Lung (tissue), 12 donors: ENCODE results near the gene PFKFB2. TPM values are rescaled to one million over a fixed set of nuclear protein-coding genes. Genes with fewer than 3 reads are reported as not detected.

Experiments used
- ATAC-seq: fragments of 200-7000 bp; cut with Tn5 transposase; one replicate; pipeline ENCODE4 v1.9.1; 2020; ENCODE audit warnings: moderate number of reproducible peaks; ENCODE audit not compliant: insufficient read depth, low FRiP score
- DNase-seq, 3 donors: peaks; one replicate each; pipeline ENCODE4 v3.0.0-alpha.2; 2013 to 2017
- H3K27ac ChIP-seq, 2 donors: one replicate each; pipeline ENCODE4 v1.5.1; 2013; ENCODE audit warnings: mild to moderate bottlenecking in 2 of 2, moderate library complexity in 2 of 2, control low read depth in 1 of 2, inconsistent platforms in 1 of 2, low read depth in 1 of 2, low read length in 1 of 2
- H3K27me3 ChIP-seq, 3 donors: one replicate each; pipeline ENCODE4 v1.5.1; 2013; ENCODE audit warnings: low read length in 2 of 3; ENCODE audit not compliant: control insufficient read depth in 3 of 3, insufficient read depth in 3 of 3
- H3K36me3 ChIP-seq, 4 donors: one replicate each; pipeline ENCODE4 v1.5.1; 2013; ENCODE audit warnings: low read length in 4 of 4, mild to moderate bottlenecking in 1 of 4, moderate library complexity in 1 of 4; ENCODE audit not compliant: control insufficient read depth in 4 of 4, insufficient read depth in 4 of 4
- H3K4me1 ChIP-seq, 5 donors: one replicate each; pipeline ENCODE4 v1.5.1; 2013; ENCODE audit warnings: low read length in 5 of 5, mild to moderate bottlenecking in 2 of 5, moderate library complexity in 1 of 5; ENCODE audit not compliant: control insufficient read depth in 5 of 5, insufficient read depth in 5 of 5
- H3K4me3 ChIP-seq: one replicate; pipeline ENCODE4 v1.5.1; 2013; ENCODE audit warnings: mild to moderate bottlenecking, control low read depth, moderate library complexity
- H3K9ac ChIP-seq, 2 donors: one replicate each; pipeline ENCODE4 v1.5.1; 2013; ENCODE audit warnings: low read length in 2 of 2, control low read depth in 1 of 2; ENCODE audit not compliant: insufficient read depth in 1 of 2
- H3K9me3 ChIP-seq, 4 donors: one replicate each; pipeline ENCODE4 v1.5.1; 2013; ENCODE audit warnings: low read length in 3 of 4, mild to moderate bottlenecking in 1 of 4, moderate library complexity in 1 of 4; ENCODE audit not compliant: control insufficient read depth in 4 of 4, insufficient read depth in 3 of 4
- CTCF ChIP-seq: IDR thresholded peaks from 2 replicates; pipeline ENCODE4 v1.5.1; 2012; ENCODE audit warnings: mild to moderate bottlenecking; ENCODE audit errors: control extremely low read depth, extremely low read depth
- WGBS, 2 donors: extraction: QIAGEN DNeasy Blood & Tissue Kit; methylation state at CpG; one replicate each; pipeline ENCODE4 v1.1.7; 2013; 5-methylcytosine and 5-hydroxymethylcytosine counted together
- polyA plus RNA-seq, 2 donors: library from polyadenylated mRNA; stranded (reverse); fragments of 200-250 nt; gene quantifications; one replicate each; pipeline ENCODE4 v1.2.1, GENCODE V29; 2013
- total RNA-seq, 2 donors: library from RNA; depleted of rRNA in 1 of 2; stranded (reverse); fragments of >200 nt in 1 of 2; gene quantifications; one replicate each; pipeline ENCODE4 v1.2.1, GENCODE V29; 2014 to 2021
- donor health status: control.
- donor health status: control.
- donor health status: Bipolar disorder and iron deficiency.
- donor health status: healthy.
- donor health status: DM: yes; HTN: yes; CAD: no.

Gene PFKFB2
- total and polyA plus RNA-seq, 4 donors, result 19.9 to 52.3 (median 39.6) TPM

DNA sequence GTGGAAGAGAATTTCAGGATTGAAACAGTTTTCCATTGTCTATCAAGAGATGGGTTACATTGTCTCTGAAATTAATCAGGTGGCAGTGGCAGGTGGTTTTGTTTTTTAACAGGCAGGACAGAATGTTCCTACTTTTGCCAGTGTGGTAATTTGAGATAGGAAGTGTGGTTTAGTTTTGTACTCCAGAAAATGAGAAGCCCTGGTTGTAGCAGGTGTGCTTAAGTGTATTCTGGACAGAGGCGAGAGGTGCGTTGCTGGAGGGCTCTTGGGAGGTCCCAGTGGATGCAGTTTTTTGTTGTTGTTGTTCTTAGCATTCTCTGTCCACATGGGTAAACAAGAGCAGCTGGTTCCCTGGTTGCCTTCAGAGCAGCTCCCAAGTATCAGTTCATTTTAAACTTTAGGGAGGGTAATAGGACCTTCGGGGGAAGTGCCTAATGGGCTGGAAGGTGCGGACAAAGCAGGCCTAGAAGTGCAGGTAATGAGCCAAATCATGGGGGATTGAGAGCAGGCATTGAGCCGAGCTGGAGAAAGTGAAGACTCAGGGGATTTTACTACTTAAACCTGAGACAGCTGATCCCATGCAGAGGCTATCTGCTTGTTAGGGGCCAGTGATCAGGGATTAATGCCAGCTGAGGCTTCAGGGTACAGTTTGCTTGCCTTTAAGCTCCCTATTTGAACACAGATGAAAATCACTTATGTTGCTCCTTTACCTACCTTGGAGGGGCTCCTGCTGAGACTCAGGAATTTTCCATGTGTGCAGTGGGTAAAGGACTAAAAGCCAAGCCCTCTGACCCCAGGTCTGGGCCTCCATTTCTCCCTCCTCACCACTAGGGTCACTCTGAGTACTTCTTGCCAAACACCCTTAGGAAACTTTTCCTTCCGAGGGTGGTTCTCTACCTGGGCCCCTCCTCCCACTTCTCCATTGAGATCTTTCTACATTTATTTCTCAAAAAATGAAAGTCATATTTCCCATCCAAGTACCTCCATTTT is 6.1 kb downstream of the PFKFB2 start:
- H3K36me3 ChIP-seq, result peaks cover 0 to 19% (median 16%) of the 10 kb centered on the region in 4 donors
- 47 to 67% methylated on average over 6 of the region's 6 CpGs for WGBS, 2 donors
- DNase-seq (no peak), ATAC-seq (no peak)
- no peak for TF ChIP-seq CTCF
- peaks cover 0 to 5% (median 0%) of the 10 kb centered on the region in 5 donors for H3K4me1 ChIP-seq
- H3K9me3 ChIP-seq, result no peaks in the 10 kb centered on the region
- H3K27me3 ChIP-seq, result no peaks in the 10 kb centered on the region
- H3K27ac ChIP-seq, result peak overlapping the region; percentile 55 to 77
- peak overlapping the region in 1 of 2 donors; percentile 5 for H3K9ac ChIP-seq
- H3K4me3 ChIP-seq, result no peak overlapping the region

DNA sequence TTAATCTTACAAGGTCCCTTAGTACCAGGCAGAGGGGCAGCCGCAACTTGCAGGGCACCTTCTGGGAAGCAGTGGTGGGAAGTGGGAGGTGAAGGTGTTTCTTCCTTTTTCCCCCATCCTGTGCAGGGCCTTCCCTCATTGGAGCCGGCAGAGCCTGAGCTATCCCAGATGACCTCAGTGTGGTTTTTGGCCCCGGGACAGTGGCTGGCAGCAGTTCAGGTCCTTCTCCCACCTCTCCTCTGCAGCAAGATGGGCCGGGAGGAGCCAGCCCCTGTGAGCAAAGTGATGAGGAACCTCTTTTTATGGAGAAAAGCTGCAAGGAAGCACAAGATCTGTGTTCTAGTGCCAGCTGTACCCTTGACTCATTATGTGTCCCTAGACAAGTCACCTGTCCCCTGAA is 6.8 kb downstream of the PFKFB2 start:
- Histone ChIP-seq H3K36me3 (peaks cover under 1 to 20% (median 16%) of the 10 kb centered on the region in 4 donors), H3K4me3 (no peak overlapping the region), H3K27ac (peak overlapping the region in 1 of 2 donors; percentile 77), H3K9me3 (no peaks in the 10 kb centered on the region), H3K4me1 (peaks cover 0 to 5% (median 0%) of the 10 kb centered on the region in 5 donors), H3K9ac (peak overlapping the region in 1 of 2 donors; percentile 5), H3K27me3 (no peaks in the 10 kb centered on the region)
- no peak for DNase-seq
- WGBS, 2 donors, result 30 to 59% methylated on average over 4 of the region's 4 CpGs
- ATAC-seq, result no peak
- no peak for TF ChIP-seq CTCF

- H3K27ac ChIP-seq, result no peak overlapping the region
- H3K36me3 ChIP-seq, result peaks cover 4 to 22% (median 16%) of the 10 kb centered on the region in 4 donors
- no peak overlapping the region for H3K4me3 ChIP-seq
- no peaks in the 10 kb centered on the region for H3K27me3 ChIP-seq
- 70 to 71% methylated on average over 3 of the region's 3 CpGs for WGBS, 2 donors
- H3K9me3 ChIP-seq, result no peaks in the 10 kb centered on the region
- no peak overlapping the region for H3K9ac ChIP-seq
- DNase-seq (no peak), ATAC-seq (no peak)
- TF ChIP-seq CTCF, result no peak
- H3K4me1 ChIP-seq, result peaks cover 0 to 5% (median 0%) of the 10 kb centered on the region in 5 donors
Observed at GRCh38 chr1:207060596-207060995, 7.5 kb downstream of the PFKFB2 start.
